BJ (cell line): ENCODE data around the gene CACHD1. TPM values are rescaled to one million over a fixed set of nuclear protein-coding genes. Genes with fewer than 3 reads are reported as not detected.

Experiments used
- CTCF ChIA-PET: fragments of 350-600 bp; formaldehyde crosslinking; extraction: SDS; loops from one replicate; lab custom pipeline; 2021; ENCODE audit warnings: antibody characterized with exemption, inconsistent platforms; lab: Yijun Ruan, JAX
- POLR2A ChIA-PET: fragments of 300-600 bp; sonication (Branson Sonifier 250); formaldehyde crosslinking; extraction: SDS; loops from one replicate; lab custom pipeline; 2021; ENCODE audit warnings: antibody characterized with exemption; lab: Charles Lee
- DNase-seq: peaks from one replicate; pipeline ENCODE4 v3.0.0-alpha.2; 2011; ENCODE audit warnings: low read depth
- H3K27me3 ChIP-seq: 2 replicates; pipeline ENCODE4 v1.6.0; 2011; ENCODE audit warnings: low read length; ENCODE audit not compliant: control insufficient read depth, insufficient read depth
- H3K36me3 ChIP-seq: 2 replicates; pipeline ENCODE4 v1.5.1; 2011; ENCODE audit warnings: low read length; ENCODE audit not compliant: control insufficient read depth, insufficient read depth
- H3K4me3 ChIP-seq: 2 replicates; pipeline ENCODE4 v1.5.1; 2011; ENCODE audit warnings: low read depth, mild to moderate bottlenecking, control low read depth, low read length
- polyA plus RNA-seq: library from polyadenylated mRNA; depleted of rRNA; stranded (reverse); fragments of >200 nt; gene quantifications from 2 replicates; pipeline ENCODE4 v1.2.3, GENCODE V29; 2011
- TF ChIP-seq, protein P1 (sequence below): IDR thresholded peaks from 2 replicates; pipeline ENCODE4 v1.5.1; 2011; ENCODE audit warnings: low read depth, mild to moderate bottlenecking, control low read depth, inconsistent platforms, low read length, moderate library complexity; ENCODE audit not compliant: insufficient read depth

CACHD1 gene
- polyA plus RNA-seq, 1 experiment: 3.0 TPM

GRCh38 chr1:64715186-64715585 lies 245.3 kb downstream of the CACHD1 start:
- POLR2A ChIA-PET: no interaction called here
- TF ChIP-seq, protein P1, sequence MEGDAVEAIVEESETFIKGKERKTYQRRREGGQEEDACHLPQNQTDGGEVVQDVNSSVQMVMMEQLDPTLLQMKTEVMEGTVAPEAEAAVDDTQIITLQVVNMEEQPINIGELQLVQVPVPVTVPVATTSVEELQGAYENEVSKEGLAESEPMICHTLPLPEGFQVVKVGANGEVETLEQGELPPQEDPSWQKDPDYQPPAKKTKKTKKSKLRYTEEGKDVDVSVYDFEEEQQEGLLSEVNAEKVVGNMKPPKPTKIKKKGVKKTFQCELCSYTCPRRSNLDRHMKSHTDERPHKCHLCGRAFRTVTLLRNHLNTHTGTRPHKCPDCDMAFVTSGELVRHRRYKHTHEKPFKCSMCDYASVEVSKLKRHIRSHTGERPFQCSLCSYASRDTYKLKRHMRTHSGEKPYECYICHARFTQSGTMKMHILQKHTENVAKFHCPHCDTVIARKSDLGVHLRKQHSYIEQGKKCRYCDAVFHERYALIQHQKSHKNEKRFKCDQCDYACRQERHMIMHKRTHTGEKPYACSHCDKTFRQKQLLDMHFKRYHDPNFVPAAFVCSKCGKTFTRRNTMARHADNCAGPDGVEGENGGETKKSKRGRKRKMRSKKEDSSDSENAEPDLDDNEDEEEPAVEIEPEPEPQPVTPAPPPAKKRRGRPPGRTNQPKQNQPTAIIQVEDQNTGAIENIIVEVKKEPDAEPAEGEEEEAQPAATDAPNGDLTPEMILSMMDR: no peak
- DNase-seq: no peak
- no peak overlapping the region for H3K4me3 ChIP-seq
- H3K27me3 ChIP-seq: peaks cover 2% of the 10 kb centered on the region; the same call in 1 of the 2 replicates
- no peaks in the 10 kb centered on the region for H3K36me3 ChIP-seq
- CTCF ChIA-PET: no interaction called here

DNA sequence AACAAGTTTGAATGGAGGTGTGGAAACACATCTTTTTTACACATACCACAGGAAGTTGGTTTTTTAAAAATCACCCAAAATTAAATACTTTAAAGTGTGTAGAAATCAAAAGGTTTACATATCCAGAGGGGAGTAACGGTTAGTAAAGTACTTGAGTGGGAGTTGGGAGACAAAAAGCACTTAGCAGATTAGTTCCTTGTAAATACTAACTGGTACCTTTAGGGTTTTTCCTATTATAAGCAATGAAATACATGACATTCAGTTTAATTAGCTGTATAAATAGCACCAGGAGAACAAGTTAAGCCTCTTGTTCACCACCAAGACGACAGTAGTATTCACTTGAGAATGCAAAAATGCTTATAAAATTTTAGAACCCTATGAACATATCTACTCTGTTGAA lies 251.2 kb downstream of the CACHD1 start:
- no peaks in the 10 kb centered on the region for H3K27me3 ChIP-seq
- no peak for DNase-seq
- H3K4me3 ChIP-seq: no peak overlapping the region
- ChIA-PET CTCF (no interaction called here), POLR2A (interaction anchor here (0.6 kb wide), 2 partner anchors 17 to 245 kb away, joined by 4 to 5 read pairs; no protein-coding TSS in a partner anchor)
- TF ChIP-seq, protein P1: no peak
- no peaks in the 10 kb centered on the region for H3K36me3 ChIP-seq

DNA sequence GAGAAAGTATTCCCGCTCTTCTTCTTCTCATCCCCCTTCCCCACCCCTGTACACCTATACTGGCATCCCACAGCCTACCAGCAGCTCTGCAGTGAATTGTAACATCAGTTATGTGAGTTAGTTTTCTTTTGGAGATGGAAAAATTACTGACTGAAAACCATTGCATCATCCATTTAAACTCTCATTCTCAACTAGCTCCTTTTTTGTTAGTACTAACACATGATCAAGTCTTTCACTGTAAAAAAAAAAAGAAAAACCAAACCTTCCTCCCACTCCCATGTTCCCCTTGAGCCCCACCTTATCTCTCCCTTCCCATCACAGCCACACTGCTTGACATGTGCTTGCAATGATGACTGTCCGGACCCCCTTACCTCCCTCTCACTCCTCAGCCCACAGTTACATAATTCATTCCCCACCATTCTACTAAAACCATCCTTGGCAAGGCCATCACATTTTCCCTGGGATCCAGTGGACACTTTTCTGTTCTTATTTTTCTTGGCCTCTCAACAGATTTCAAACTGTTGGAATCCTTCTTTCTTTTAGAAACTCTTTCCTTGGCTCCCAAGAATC lies 251.7 kb downstream of the CACHD1 start:
- Histone ChIP-seq H3K4me3 (no peak overlapping the region), H3K36me3 (no peaks in the 10 kb centered on the region), H3K27me3 (no peaks in the 10 kb centered on the region)
- ChIA-PET POLR2A (interaction anchor here (0.6 kb wide), 2 partner anchors 18 to 244 kb away, joined by 4 to 5 read pairs; no protein-coding TSS in a partner anchor), CTCF (no interaction called here)
- TF ChIP-seq, protein P1: no peak
- no peak for DNase-seq

- ChIA-PET POLR2A (no interaction called here), CTCF (no interaction called here)
- TF ChIP-seq, protein P1: no peak
- Histone ChIP-seq H3K27me3 (peaks cover 3% of the 10 kb centered on the region), H3K4me3 (no peak overlapping the region), H3K36me3 (no peaks in the 10 kb centered on the region)
- DNase-seq: no peak
These were observed 257.9 kb downstream of the CACHD1 start for GRCh38 chr1:64727861-64728260.

DNA sequence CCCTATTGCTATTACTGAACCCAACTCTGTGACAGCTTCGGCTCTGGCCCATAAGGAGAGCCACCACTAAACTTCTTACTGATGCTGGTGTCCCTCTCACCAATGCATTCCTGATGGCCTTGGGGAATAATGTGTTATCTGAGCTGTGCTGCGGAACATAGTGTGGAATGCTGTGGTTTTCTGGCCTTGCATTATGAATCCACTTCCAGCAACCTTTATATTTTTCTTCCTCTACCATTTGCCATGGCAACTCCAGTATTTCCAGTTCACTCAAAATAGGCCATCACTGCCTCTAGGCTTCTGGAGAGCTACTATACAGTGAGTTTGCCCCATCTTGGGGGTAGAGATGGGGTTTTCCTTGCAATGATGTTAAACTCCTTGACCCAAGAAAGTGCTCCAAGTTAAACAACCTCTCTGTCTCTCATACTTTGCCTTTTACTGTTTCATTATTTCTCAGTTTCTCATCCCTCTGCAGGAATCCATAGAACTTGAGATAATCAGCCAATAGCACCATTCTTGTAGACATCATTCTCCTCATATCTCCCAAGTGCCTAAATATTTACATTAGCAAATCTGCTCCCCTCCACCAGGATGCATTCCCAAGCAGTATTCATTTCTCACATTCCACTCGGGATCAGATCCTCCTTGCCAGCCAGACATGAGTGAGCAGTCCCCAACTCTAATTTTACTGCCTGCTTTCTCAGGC lies 263.8 kb downstream of the CACHD1 start:
- Histone ChIP-seq H3K27me3 (peaks cover 3% of the 10 kb centered on the region), H3K36me3 (no peaks in the 10 kb centered on the region), H3K4me3 (no peak overlapping the region)
- no peak for DNase-seq
- TF ChIP-seq, protein P1: no peak
- ChIA-PET POLR2A (interaction anchor here (0.6 kb wide), 1 partner anchor 28 kb away, joined by 3 read pairs; no protein-coding TSS in a partner anchor), CTCF (no interaction called here)
